ENCODE measurements around the gene C1RL. TPM values are rescaled to one million over a fixed set of nuclear protein-coding genes. Genes with fewer than 3 reads are reported as not detected.

The C1RL gene
- polyA plus RNA-seq, 1 experiment = 50.5 TPM

DNA sequence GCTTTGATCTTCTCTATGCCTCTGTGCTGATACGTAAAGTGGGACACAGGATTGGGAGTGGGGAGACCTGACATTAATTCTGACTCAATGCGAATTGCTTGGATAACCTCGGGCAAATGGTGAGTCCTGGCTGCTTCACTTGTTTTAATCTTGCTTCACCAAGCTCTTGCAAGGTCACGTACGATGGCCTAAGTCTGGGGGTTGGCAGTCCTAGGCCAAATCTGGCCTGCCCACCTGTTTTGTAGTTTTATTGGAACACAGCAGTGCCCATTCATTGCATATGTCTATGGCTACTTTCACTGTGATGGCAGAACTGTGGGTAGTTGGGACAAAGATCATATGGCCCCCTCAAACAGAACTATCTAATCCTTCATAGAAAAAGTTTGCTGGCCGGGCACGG, 34.5 kb upstream of the C1RL start:
- POLR2A ChIA-PET = no interaction called here
- no peaks in the 10 kb centered on the region for H3K27me3 ChIP-seq (ENCODE audit: control insufficient read depth, insufficient read depth, low read length)
- H3K36me3 ChIP-seq (ENCODE audit: control insufficient read depth, insufficient read depth, low read length) = peaks cover 13% of the 10 kb centered on the region
- no peak overlapping the region for H3K4me3 ChIP-seq (ENCODE audit: low read depth, low read length)
- CTCF ChIA-PET = interaction anchor here (0.6 to 5.2 kb wide), 10 partner anchors 11 to 494 kb away, joined by 3 to 46 read pairs (median 12); partner anchors contain the start of genes C1S and PEX5
- no peak for DNase-seq (ENCODE audit: low read depth)
- TF ChIP-seq, protein P1, sequence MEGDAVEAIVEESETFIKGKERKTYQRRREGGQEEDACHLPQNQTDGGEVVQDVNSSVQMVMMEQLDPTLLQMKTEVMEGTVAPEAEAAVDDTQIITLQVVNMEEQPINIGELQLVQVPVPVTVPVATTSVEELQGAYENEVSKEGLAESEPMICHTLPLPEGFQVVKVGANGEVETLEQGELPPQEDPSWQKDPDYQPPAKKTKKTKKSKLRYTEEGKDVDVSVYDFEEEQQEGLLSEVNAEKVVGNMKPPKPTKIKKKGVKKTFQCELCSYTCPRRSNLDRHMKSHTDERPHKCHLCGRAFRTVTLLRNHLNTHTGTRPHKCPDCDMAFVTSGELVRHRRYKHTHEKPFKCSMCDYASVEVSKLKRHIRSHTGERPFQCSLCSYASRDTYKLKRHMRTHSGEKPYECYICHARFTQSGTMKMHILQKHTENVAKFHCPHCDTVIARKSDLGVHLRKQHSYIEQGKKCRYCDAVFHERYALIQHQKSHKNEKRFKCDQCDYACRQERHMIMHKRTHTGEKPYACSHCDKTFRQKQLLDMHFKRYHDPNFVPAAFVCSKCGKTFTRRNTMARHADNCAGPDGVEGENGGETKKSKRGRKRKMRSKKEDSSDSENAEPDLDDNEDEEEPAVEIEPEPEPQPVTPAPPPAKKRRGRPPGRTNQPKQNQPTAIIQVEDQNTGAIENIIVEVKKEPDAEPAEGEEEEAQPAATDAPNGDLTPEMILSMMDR (IDR thresholded peaks at IDR 0.05; ENCODE audit: insufficient read depth, low read depth, low read length) = no peak

- TF ChIP-seq, protein P1 (IDR thresholded peaks at IDR 0.05; ENCODE audit: insufficient read depth, low read depth, low read length) = no peak
- DNase-seq (ENCODE audit: low read depth) = no peak
- ChIA-PET CTCF (interaction anchor here (0.8 to 3.5 kb wide), 12 partner anchors 10 to 495 kb away, joined by 3 to 37 read pairs (median 8); partner anchors contain the start of genes C1S and PEX5), POLR2A (no interaction called here)
- Histone ChIP-seq H3K36me3 (ENCODE audit: control insufficient read depth, insufficient read depth, low read length) (peaks cover 14% of the 10 kb centered on the region), H3K27me3 (ENCODE audit: control insufficient read depth, insufficient read depth, low read length) (no peaks in the 10 kb centered on the region), H3K4me3 (ENCODE audit: low read depth, low read length) (no peak overlapping the region)
Measured at GRCh38 chr12:7142809-7143465, 33.9 kb upstream of the C1RL start.

- TF ChIP-seq, protein P1 (IDR thresholded peaks at IDR 0.05; ENCODE audit: insufficient read depth, low read depth, low read length) = peak; percentile 88
- ChIA-PET POLR2A (no interaction called here), CTCF (interaction anchor here (0.8 to 3.5 kb wide), 11 partner anchors 9 to 495 kb away, joined by 3 to 25 read pairs (median 4); partner anchors contain the start of genes C1S and PEX5)
- peaks cover 14% of the 10 kb centered on the region for H3K36me3 ChIP-seq (ENCODE audit: control insufficient read depth, insufficient read depth, low read length)
- no peaks in the 10 kb centered on the region for H3K27me3 ChIP-seq (ENCODE audit: control insufficient read depth, insufficient read depth, low read length)
- DNase-seq (ENCODE audit: low read depth) = no peak
- no peak overlapping the region for H3K4me3 ChIP-seq (ENCODE audit: low read depth, low read length)
Measured at GRCh38 chr12:7142056-7142644, 33.1 kb upstream of the C1RL start.

DNA sequence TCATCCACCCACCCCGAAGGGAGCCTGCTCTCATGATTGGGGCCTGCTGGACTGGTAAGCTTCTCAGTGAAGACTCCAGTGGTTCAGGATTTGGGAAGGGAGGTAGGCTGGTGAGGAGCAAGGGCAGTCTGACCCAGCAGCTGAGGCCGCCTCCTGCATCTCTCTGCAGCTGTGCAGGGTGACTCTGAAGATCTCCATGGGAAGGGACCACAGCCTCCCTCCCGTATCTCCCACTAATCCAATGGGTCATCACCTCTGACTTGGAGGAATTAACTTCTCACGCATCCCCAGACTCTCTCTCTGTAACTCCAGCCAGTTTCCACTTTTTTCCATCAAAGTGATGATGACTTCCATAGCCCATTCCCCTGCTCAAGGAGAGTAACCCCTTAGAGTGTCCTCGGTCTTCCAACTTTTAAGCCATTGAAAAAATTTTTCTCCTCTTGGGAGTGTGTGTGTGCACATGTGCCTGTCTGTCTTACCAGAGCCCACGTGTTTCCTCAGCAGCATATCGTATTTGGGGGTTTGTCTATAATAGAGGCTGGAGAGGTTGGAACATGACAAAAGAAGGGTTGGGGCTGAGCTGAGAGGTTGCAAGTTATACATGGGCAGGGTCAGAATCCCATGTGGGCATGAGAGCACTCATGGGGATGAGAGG, 32.5 kb upstream of the C1RL start:
- ChIA-PET CTCF (interaction anchor here (0.8 to 3.5 kb wide), 13 partner anchors 8 to 496 kb away, joined by 3 to 25 read pairs (median 4); partner anchors contain the start of genes C1S and PEX5), POLR2A (no interaction called here)
- no peaks in the 10 kb centered on the region for H3K27me3 ChIP-seq (ENCODE audit: control insufficient read depth, insufficient read depth, low read length)
- no peak for DNase-seq (ENCODE audit: low read depth)
- no peak overlapping the region for H3K4me3 ChIP-seq (ENCODE audit: low read depth, low read length)
- TF ChIP-seq, protein P1 (IDR thresholded peaks at IDR 0.05; ENCODE audit: insufficient read depth, low read depth, low read length) = no peak
- peaks cover 14% of the 10 kb centered on the region for H3K36me3 ChIP-seq (ENCODE audit: control insufficient read depth, insufficient read depth, low read length)

DNA sequence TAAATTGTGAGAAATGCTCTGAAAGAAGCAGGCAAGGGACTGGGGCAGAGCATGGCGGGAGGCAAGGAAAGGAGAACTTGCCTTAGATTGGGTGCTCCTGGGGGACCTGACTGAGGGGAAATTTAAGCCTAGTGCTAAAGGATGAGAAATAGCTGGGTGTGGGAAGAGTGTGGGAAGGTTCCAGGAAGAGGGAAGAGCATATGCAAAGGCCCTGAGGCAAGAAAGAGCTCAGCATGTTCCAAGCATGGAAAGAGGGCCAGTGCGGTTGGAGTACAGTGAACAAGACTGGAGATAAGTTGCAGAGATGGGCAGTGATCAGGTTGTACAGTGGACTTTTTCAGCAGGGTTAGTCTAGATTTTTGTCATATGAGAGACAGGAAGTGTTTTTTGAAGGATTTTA, 30.2 kb upstream of the C1RL start:
- TF ChIP-seq, protein P1 (IDR thresholded peaks at IDR 0.05; ENCODE audit: insufficient read depth, low read depth, low read length) = no peak
- POLR2A ChIA-PET = no interaction called here
- Histone ChIP-seq H3K36me3 (ENCODE audit: control insufficient read depth, insufficient read depth, low read length) (peaks cover 27% of the 10 kb centered on the region), H3K27me3 (ENCODE audit: control insufficient read depth, insufficient read depth, low read length) (no peaks in the 10 kb centered on the region), H3K4me3 (ENCODE audit: low read depth, low read length) (no peak overlapping the region)
- CTCF ChIA-PET = interaction anchor here (0.8 kb wide), 1 partner anchor 174 kb away, joined by 3 read pairs; no protein-coding TSS in a partner anchor
- no peak for DNase-seq (ENCODE audit: low read depth)

Data from BJ (cell line).